Uterus (tissue), 2 donors: ENCODE results near the gene NUTM1.

ENCODE experiments used
- CTCF ChIP-seq, 4 experiments: fragments of 200-600 bp in 2 of 4; fragments of 450-650 bp in 2 of 4; sonication (generic) in 2 of 4; IDR thresholded peaks; one replicate each; pipeline ENCODE4 v1.5.1; 2016 to 2019; ENCODE audit warnings: antibody characterized with exemption in 4 of 4, mild to moderate bottlenecking in 2 of 4, moderate library complexity in 1 of 4
- POLR2A ChIP-seq, 2 donors: fragments of 450-650 bp; IDR thresholded peaks; one replicate each; pipeline ENCODE4 v1.6.1; 2016; ENCODE audit warnings: antibody characterized with exemption in 2 of 2, mild to moderate bottlenecking in 1 of 2, moderate library complexity in 1 of 2

- peak; percentile 93 to 97 (median 95) for TF ChIP-seq CTCF (IDR thresholded peaks at IDR 0.05)
- peak in 1 of 2 donors; percentile 69 for TF ChIP-seq POLR2A (IDR thresholded peaks at IDR 0.05)
Measured at GRCh38 chr15:34367101-34368081, 24.3 kb downstream of the NUTM1 start, which contains the start of gene LPCAT4.
